Smooth muscle cell (in vitro differentiated cells): ENCODE measurements around the gene FCRLA. TPM values are rescaled to one million over a fixed set of nuclear protein-coding genes. Genes with fewer than 3 reads are reported as not detected.

Source experiments
- DNase-seq: peaks from one replicate; lab custom pipeline; 2025; ENCODE audit not compliant: unreplicated experiment; lab: John Stamatoyannopoulos, UW
- H2AFZ ChIP-seq: fragments of 200-600 bp; sonication (generic); 2 replicates; pipeline ENCODE4 v1.6.0; 2016; ENCODE audit warnings: antibody characterized with exemption, low read depth, mild to moderate bottlenecking
- H3F3A ChIP-seq: fragments of 200-600 bp; sonication (generic); 2 replicates; pipeline ENCODE4 v1.6.0; 2017; ENCODE audit warnings: antibody characterized with exemption, low read depth
- H3K27ac ChIP-seq: fragments of 200-600 bp; sonication (generic); 2 replicates; pipeline ENCODE4 v1.5.1; 2016; ENCODE audit warnings: low read depth, mild to moderate bottlenecking
- H3K27me3 ChIP-seq: fragments of 200-600 bp; sonication (generic); 2 replicates; pipeline ENCODE4 v1.6.1; 2016; ENCODE audit warnings: low read depth, mild to moderate bottlenecking
- H3K36me3 ChIP-seq: fragments of 200-600 bp; sonication (generic); 2 replicates; pipeline ENCODE4 v1.5.1; 2016; ENCODE audit warnings: low read depth
- H3K4me1 ChIP-seq: fragments of 200-600 bp; sonication (generic); 2 replicates; pipeline ENCODE4 v1.5.1; 2016; ENCODE audit warnings: low read depth
- H3K4me2 ChIP-seq: fragments of 200-600 bp; sonication (generic); 2 replicates; pipeline ENCODE4 v1.6.0; 2016; ENCODE audit warnings: mild to moderate bottlenecking
- H3K4me3 ChIP-seq: fragments of 200-600 bp; sonication (generic); 2 replicates; pipeline ENCODE4 v1.5.1; 2016; ENCODE audit warnings: mild to moderate bottlenecking
- H3K79me2 ChIP-seq: fragments of 200-600 bp; sonication (generic); 2 replicates; pipeline ENCODE4 v1.6.0; 2016; ENCODE audit warnings: low read depth, mild to moderate bottlenecking
- H3K9ac ChIP-seq: fragments of 200-600 bp; sonication (generic); 2 replicates; pipeline ENCODE4 v1.6.0; 2016; ENCODE audit warnings: low read depth
- H3K9me3 ChIP-seq: fragments of 200-600 bp; sonication (generic); replicated peaks from 2 replicates; pipeline ENCODE4 v1.5.1; 2016; ENCODE audit warnings: low read depth
- H4K20me1 ChIP-seq: fragments of 200-600 bp; sonication (generic); 2 replicates; pipeline ENCODE4 v1.6.0; 2016; ENCODE audit warnings: low read depth
- CTCF ChIP-seq: fragments of 200-600 bp; sonication (generic); IDR thresholded peaks from 2 replicates; pipeline ENCODE4 v1.5.1; 2017; ENCODE audit warnings: borderline replicate concordance, mild to moderate bottlenecking, antibody characterized with exemption; ENCODE audit not compliant: insufficient read depth, poor library complexity, severe bottlenecking
- whole genome bisulfite sequencing: methylation state at CpG from one replicate; pipeline ENCODE4 v1.1.7; 2016; ENCODE audit warnings: low lambda C conversion rate; 5-methylcytosine and 5-hydroxymethylcytosine counted together
- polyA plus RNA-seq: library from polyadenylated mRNA; unstranded; fragments of >200 nt; fragmentation: Nextera tagmentation; extraction: Ambion mirVana; gene quantifications from 2 replicates; pipeline ENCODE4 v1.2.1, GENCODE V29; 2016
- small RNA-seq: library from RNA; depleted of rRNA; stranded (forward); fragments of <200 nt; gene quantifications from one replicate; pipeline ENCODE3, GENCODE V24; 2014
- total RNA-seq: library from RNA; depleted of rRNA; stranded (reverse); fragments of >200 nt; gene quantifications from 2 replicates; pipeline ENCODE4 v1.2.3, GENCODE V29; 2014

Gene FCRLA
- total and polyA plus RNA-seq, 2 experiments from 2014 or later = not detected

- Histone ChIP-seq H3K36me3 (peaks cover 22% of the 10 kb centered on the region), H2AFZ (peak within 1 kb of the TSS; percentile 84), H3K4me2 (peak within 1 kb of the TSS; percentile 88), H3K27ac (peak within 1 kb of the TSS; percentile 82), H3K79me2 (peaks cover 33% of the 10 kb centered on the region), H3K9me3 (no peaks in the 10 kb centered on the region), H3F3A (no peaks in the 10 kb centered on the region), H4K20me1 (peaks cover 19% of the 10 kb centered on the region), H3K9ac (peak within 1 kb of the TSS; percentile 85), H3K27me3 (no peaks in the 10 kb centered on the region), H3K4me1 (peaks cover 5% of the 10 kb centered on the region), H3K4me3 (peak within 1 kb of the TSS; percentile 77)
- under 1% methylated on average over 64 of the region's 65 CpGs for WGBS
- peak; percentile 86 for DNase-seq
- no peak for TF ChIP-seq CTCF
Measured at GRCh38 chr1:161749509-161750407, 42.7 kb downstream of the FCRLA start, which contains the start of gene DUSP12. TSS of gene DUSP12 (plus strand) at chr1:161749786. CDS start at chr1:161749802, 16 bp downstream.

- Histone ChIP-seq H3K9ac (no peak overlapping the region), H3K4me1 (peaks cover 9% of the 10 kb centered on the region), H4K20me1 (no peaks in the 10 kb centered on the region), H3K36me3 (peaks cover 2% of the 10 kb centered on the region), H3K9me3 (no peaks in the 10 kb centered on the region), H3K4me2 (no peak overlapping the region), H3F3A (peaks cover 6% of the 10 kb centered on the region), H3K27me3 (no peaks in the 10 kb centered on the region), H2AFZ (no peak overlapping the region), H3K4me3 (no peak overlapping the region), H3K79me2 (peaks cover 26% of the 10 kb centered on the region), H3K27ac (no peak overlapping the region)
- DNase-seq = no peak
- TF ChIP-seq CTCF = peak; percentile 47
- 69% methylated on average over 7 of the region's 7 CpGs for WGBS
Measured at GRCh38 chr1:161763522-161764098, 56.6 kb downstream of the FCRLA start.

Small RNAs within 50 kb of the gene (small RNA-seq; reads per million reads assigned to genes)
- gene RF00019 = not detected
- gene RN7SL466P = not detected

Other genes with a start within 250 kb of the FCRLA start
- gene FCGR2A, start 201.8 kb upstream of the FCRLA start, total RNA-seq = 0.36 TPM in 1 of 2 replicates, not detected in the other
- gene FCGR2A, start 201.8 kb upstream of the FCRLA start, polyA plus RNA-seq = 0.15 and 0.46 TPM in 2 replicates
- gene HSPA6, start 182.7 kb upstream of the FCRLA start, total RNA-seq = 0.18 and 0.81 TPM in 2 replicates
- gene HSPA6, start 182.7 kb upstream of the FCRLA start, polyA plus RNA-seq = 0.14 and 0.45 TPM in 2 replicates
- not detected in 2 replicates for gene FCGR3A, start 157.4 kb upstream of the FCRLA start, total RNA-seq
- 0.09 TPM in 1 of 2 replicates, not detected in the other for gene FCGR3A, start 157.4 kb upstream of the FCRLA start, polyA plus RNA-seq
- 1.5 TPM in 1 of 2 replicates, not detected in the other for gene FCGR3B, start 76.1 kb upstream of the FCRLA start, total RNA-seq
- 1.8 TPM in 1 of 2 replicates, not detected in the other for gene FCGR3B, start 76.1 kb upstream of the FCRLA start, polyA plus RNA-seq
- gene FCGR2B, start 44.1 kb upstream of the FCRLA start, total RNA-seq = not detected in 2 replicates
- not detected in 2 replicates for gene FCGR2B, start 44.1 kb upstream of the FCRLA start, polyA plus RNA-seq
- 0.31 and 0.99 TPM in 2 replicates for gene FCRLB, start 14.3 kb downstream of the FCRLA start, total RNA-seq
- 0.12 and 0.50 TPM in 2 replicates for gene FCRLB, start 14.3 kb downstream of the FCRLA start, polyA plus RNA-seq
- gene DUSP12, start 42.6 kb downstream of the FCRLA start, total RNA-seq = 39.3 and 45.7 TPM in 2 replicates
- gene DUSP12, start 42.6 kb downstream of the FCRLA start, polyA plus RNA-seq = 39.2 and 41.8 TPM in 2 replicates
- 22.9 and 25.5 TPM in 2 replicates for gene ATF6, start 59.1 kb downstream of the FCRLA start, total RNA-seq
- gene ATF6, start 59.1 kb downstream of the FCRLA start, polyA plus RNA-seq = 7.8 and 9.3 TPM in 2 replicates